GM18861 (cell line): ENCODE data around the gene C5orf58.
"Not testable (repeated sequence)": the region's sequence is repeated elsewhere in the genome, so short reads cannot be mapped to it uniquely, and the experiment has no call there.

ENCODE experiments used
- ATAC-seq: cut with Tn5 transposase; IDR thresholded peaks from one replicate; pipeline ENCODE4 v1.9.1; 2021; ENCODE audit not compliant: unreplicated experiment

C5orf58 gene

GRCh38 chr5:170223360-170223759 lies 9.4 kb upstream of the C5orf58 start:
- no peak for ATAC-seq

- ATAC-seq, result no peak
These were observed 8.9 kb upstream of the C5orf58 start for GRCh38 chr5:170223906-170224305.

- ATAC-seq, result no peak
These were observed 7.3 kb upstream of the C5orf58 start for GRCh38 chr5:170225326-170226128.

GRCh38 chr5:170226129-170226615 lies 6.6 kb upstream of the C5orf58 start:
- ATAC-seq, result no peak

GRCh38 chr5:170226661-170227060 lies 6.1 kb upstream of the C5orf58 start:
- no peak for ATAC-seq

- no peak for ATAC-seq
These were observed 3.9 kb upstream of the C5orf58 start for GRCh38 chr5:170228762-170229435.

- ATAC-seq, result no peak
These were observed 640 bp downstream of the C5orf58 start for GRCh38 chr5:170233358-170233892.

- ATAC-seq, result no peak
These were observed 3.4 kb downstream of the C5orf58 start for GRCh38 chr5:170235876-170236864.

GRCh38 chr5:170238456-170239196 lies 5.8 kb downstream of the C5orf58 start:
- no peak for ATAC-seq

GRCh38 chr5:170245436-170245835 lies 12.7 kb downstream of the C5orf58 start:
- not testable (repeated sequence) for ATAC-seq

GRCh38 chr5:170246126-170246870 lies 13.5 kb downstream of the C5orf58 start:
- no peak for ATAC-seq

GRCh38 chr5:170247363-170247762 lies 14.6 kb downstream of the C5orf58 start:
- no peak for ATAC-seq

GRCh38 chr5:170248172-170248930 lies 15.6 kb downstream of the C5orf58 start:
- ATAC-seq, result no peak

- not testable (repeated sequence) for ATAC-seq
These were observed 16.1 kb downstream of the C5orf58 start for GRCh38 chr5:170248931-170249227.

- ATAC-seq, result no peak
These were observed 16.6 kb downstream of the C5orf58 start for GRCh38 chr5:170249355-170249754.

- ATAC-seq, result no peak
These were observed 18.1 kb downstream of the C5orf58 start for GRCh38 chr5:170250810-170251317.

GRCh38 chr5:170251462-170251861 lies 18.7 kb downstream of the C5orf58 start:
- no peak for ATAC-seq

GRCh38 chr5:170252109-170252508 lies 19.3 kb downstream of the C5orf58 start:
- ATAC-seq, result no peak
